Erythroblast (primary cell): Measurements from ENCODE around the gene CACNB4.

Experiments
- DNase-seq, 2 experiments: peaks; one replicate each; lab custom pipeline; 2025; lab: John Stamatoyannopoulos, UW
- GATA1 ChIP-seq: IDR thresholded peaks from 2 replicates; pipeline ENCODE4 v1.6.1; 2011; ENCODE audit warnings: low read depth, mild to moderate bottlenecking, control low read depth, low read length, moderate library complexity
- POLR2A ChIP-seq: IDR thresholded peaks from 2 replicates; pipeline ENCODE4 v1.6.1; 2011; ENCODE audit warnings: mild to moderate bottlenecking, low read length

Gene CACNB4

GRCh38 chr2:151959238-151959637 is 139.6 kb downstream of the CACNB4 start:
- DNase-seq: no peak
- TF ChIP-seq GATA1: no peak
- TF ChIP-seq POLR2A: no peak

- DNase-seq: no peak
- TF ChIP-seq POLR2A: no peak
- no peak for TF ChIP-seq GATA1
Observed at GRCh38 chr2:151953467-151953866, 145.4 kb downstream of the CACNB4 start.

- TF ChIP-seq GATA1 (no peak), POLR2A (no peak)
Observed at GRCh38 chr2:151952691-151953456, 146.0 kb downstream of the CACNB4 start.

GRCh38 chr2:151947813-151948165 is 151.1 kb downstream of the CACNB4 start:
- TF ChIP-seq GATA1 (no peak), POLR2A (no peak)
- DNase-seq: peak in 1 of 2 experiments; percentile 8

More at GRCh38 chr2:151952691-151953456, 146.0 kb downstream of the CACNB4 start:
- no peak for DNase-seq

- TF ChIP-seq GATA1: no peak
- TF ChIP-seq POLR2A: no peak
- peak; percentile 41 to 59 for DNase-seq
Observed at GRCh38 chr2:151946899-151947812, 151.7 kb downstream of the CACNB4 start.

- TF ChIP-seq POLR2A (no peak), GATA1 (no peak)
- no peak for DNase-seq
Observed at GRCh38 chr2:151946250-151946884, 152.5 kb downstream of the CACNB4 start.

- no peak for DNase-seq
Observed at GRCh38 chr2:151945602-151946001, 153.2 kb downstream of the CACNB4 start.

GRCh38 chr2:151945186-151945585 is 153.7 kb downstream of the CACNB4 start:
- no peak for DNase-seq
- TF ChIP-seq POLR2A: no peak
- TF ChIP-seq GATA1: no peak

More at GRCh38 chr2:151945602-151946001, 153.2 kb downstream of the CACNB4 start:
- TF ChIP-seq GATA1 (no peak), POLR2A (no peak)

GRCh38 chr2:151943461-151943860 is 155.4 kb downstream of the CACNB4 start:
- TF ChIP-seq POLR2A (no peak), GATA1 (no peak)

GRCh38 chr2:151942540-151943205 is 156.2 kb downstream of the CACNB4 start:
- peak in 1 of 2 experiments; percentile 5 for DNase-seq

More at GRCh38 chr2:151943461-151943860, 155.4 kb downstream of the CACNB4 start:
- no peak for DNase-seq

GRCh38 chr2:151937966-151938365 is 160.9 kb downstream of the CACNB4 start:
- no peak for DNase-seq
- TF ChIP-seq GATA1: no peak
- no peak for TF ChIP-seq POLR2A

- no peak for TF ChIP-seq POLR2A
- no peak for TF ChIP-seq GATA1
Observed at GRCh38 chr2:151936626-151937025, 162.2 kb downstream of the CACNB4 start.

GRCh38 chr2:151933266-151933804 is 165.5 kb downstream of the CACNB4 start:
- DNase-seq: no peak
- TF ChIP-seq GATA1: no peak
- TF ChIP-seq POLR2A: no peak

More at GRCh38 chr2:151936626-151937025, 162.2 kb downstream of the CACNB4 start:
- no peak for DNase-seq
